KOPT-K1 (cell line): ENCODE measurements around the gene GLG1.

Experiments used
- H3K27ac ChIP-seq: fragments of 200-600 bp; sonication (generic); 2 replicates; pipeline ENCODE4 v1.5.1; 2016; ENCODE audit warnings: antibody characterized with exemption, mild to moderate bottlenecking, low read depth, low read length; ENCODE audit not compliant: poor library complexity, severe bottlenecking
- H3K36me3 ChIP-seq: fragments of 200-600 bp; sonication (generic); 2 replicates; pipeline ENCODE4 v1.5.1; 2017; ENCODE audit warnings: antibody characterized with exemption, mild to moderate bottlenecking, low read length, moderate library complexity; ENCODE audit not compliant: insufficient read depth
- H3K9me3 ChIP-seq: fragments of 200-600 bp; sonication (generic); 2 replicates; pipeline ENCODE4 v1.5.1; 2017; ENCODE audit warnings: antibody characterized with exemption, low read length, mild to moderate bottlenecking; ENCODE audit not compliant: insufficient read depth, poor library complexity, severe bottlenecking

Gene GLG1

DNA sequence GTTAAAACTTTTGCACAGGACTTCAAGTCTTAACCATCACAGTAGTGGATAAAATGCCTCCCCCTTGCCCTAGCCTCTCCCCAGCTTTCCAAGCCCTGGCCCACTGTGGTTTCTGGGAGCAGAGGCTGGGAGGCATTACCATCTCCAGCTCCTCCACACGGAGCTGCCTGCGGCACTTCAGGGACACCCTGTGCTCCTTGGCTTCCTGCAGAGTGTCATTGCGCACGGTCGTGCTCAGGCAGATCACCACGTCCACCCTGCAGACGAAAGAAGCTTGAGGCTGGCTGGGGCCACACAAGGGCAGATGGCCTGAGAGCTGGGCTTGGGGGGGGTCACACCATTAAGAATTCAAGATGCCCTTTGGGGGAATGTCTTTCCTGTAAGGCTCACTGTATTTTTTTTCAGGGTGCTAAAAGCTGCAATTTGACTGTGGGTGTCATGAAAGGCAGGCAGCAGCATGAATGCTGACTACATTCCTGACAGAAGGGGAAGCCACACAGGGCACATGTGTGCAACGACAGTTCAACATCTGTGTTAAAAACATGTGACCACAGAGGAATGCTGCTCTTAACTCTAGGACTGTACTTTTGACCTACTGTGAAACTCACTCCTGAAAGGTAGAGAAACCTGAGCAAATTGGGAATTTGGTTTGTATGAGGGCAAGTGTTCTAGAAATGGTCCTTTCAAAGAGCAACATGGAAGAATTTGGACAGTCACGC lies 137.9 kb downstream of the GLG1 start:
- Histone ChIP-seq H3K9me3 (no peaks in the 10 kb centered on the region), H3K27ac (no peak overlapping the region), H3K36me3 (peaks cover 92% of the 10 kb centered on the region)

DNA sequence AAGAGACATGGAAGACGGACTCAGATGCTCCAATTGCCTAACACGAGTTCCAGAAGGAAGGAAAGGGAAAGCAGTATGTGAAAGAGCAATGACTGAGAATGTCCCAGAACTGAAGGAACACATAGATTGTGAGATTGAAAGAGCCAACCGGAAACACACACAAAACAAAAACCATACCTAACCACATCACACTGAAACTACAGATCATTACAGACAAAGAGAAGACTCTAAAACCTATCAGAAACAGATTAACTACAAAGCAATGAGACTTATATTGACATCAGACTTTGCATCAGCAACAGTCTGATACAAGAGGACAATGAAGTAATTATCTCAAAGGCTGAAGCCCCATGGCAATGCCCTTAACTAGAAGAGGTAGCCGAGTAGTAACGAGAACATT lies 140.0 kb downstream of the GLG1 start:
- no peak overlapping the region for H3K27ac ChIP-seq
- no peaks in the 10 kb centered on the region for H3K9me3 ChIP-seq
- peaks cover 93% of the 10 kb centered on the region for H3K36me3 ChIP-seq

DNA sequence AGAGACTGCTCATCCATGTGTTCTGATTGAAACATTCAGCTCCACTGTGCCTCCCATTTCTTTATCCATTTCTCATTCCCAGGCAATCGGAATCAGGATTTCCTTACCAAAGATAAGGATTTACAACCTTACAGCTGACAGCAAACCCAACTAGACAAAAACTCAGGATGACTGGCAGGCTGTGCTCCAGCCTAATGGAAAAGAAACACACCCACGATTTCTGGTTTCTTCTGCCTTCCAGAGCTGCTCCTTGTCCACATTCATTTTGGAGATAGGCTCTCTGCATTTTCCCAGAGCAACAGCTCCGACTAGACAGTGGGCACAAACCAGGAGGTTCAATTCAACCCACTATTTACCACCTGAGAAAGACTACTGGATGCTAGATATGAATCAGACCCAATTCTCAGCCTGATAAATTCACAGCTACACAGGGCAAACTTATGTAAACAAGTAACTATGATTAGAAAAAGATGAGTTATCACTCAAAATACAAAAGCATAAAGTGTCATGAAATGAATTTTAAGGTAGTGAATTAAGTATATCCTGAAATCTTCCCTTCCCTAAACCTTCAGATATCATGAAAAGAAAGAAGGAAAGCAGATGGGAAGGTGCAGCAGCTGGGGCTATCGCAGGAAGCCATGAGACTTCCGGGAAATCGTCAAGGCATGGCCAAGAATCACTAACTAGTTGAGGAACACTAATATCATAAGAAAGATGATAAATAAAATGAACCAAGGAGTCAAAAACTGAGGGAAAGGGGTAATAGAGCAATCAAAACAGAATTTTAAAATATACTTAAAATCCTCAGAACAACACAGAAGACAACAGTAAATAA lies 140.8 kb downstream of the GLG1 start:
- Histone ChIP-seq H3K36me3 (peaks cover 92% of the 10 kb centered on the region), H3K9me3 (no peaks in the 10 kb centered on the region), H3K27ac (no peak overlapping the region)

DNA sequence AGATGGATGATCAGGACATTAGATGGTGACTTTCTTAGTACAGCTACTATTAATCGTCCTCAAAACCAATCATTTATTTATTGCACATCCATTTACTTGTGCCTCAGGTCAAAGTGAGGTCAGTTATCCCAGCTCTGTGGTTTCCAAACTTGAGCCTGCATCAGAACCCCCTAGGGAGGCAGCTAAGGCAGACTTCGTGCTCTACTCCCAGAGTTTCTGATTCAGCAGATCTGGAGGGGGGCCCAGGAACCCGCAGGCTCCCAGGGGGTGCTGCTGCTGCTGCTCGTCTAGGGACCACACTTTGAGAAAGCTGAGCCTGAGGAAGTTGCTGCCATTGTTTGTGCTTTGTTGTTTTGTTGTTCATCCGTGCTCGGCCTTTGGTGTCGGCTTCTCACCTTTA lies 141.6 kb downstream of the GLG1 start:
- Histone ChIP-seq H3K27ac (no peak overlapping the region), H3K36me3 (peaks cover 92% of the 10 kb centered on the region), H3K9me3 (no peaks in the 10 kb centered on the region)

DNA sequence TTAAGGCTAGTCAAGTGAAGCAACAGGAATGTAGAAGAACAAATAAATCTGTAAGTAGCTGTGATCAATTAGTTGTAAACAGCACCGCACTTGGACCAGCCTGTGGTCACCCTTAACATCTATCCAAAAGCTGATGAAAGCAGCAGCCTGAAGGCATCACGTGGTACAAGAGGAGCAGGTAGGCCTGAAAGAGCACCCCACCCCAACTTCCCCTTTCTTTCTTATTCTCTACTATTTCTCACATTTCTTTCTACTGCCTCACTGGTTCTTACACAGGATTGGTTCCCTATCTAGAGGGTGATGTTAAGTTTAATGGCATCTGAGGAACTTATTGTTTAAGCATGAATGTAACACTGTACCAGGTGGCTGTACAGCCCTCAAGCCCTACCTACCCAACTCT lies 143.0 kb downstream of the GLG1 start:
- peaks cover 90% of the 10 kb centered on the region for H3K36me3 ChIP-seq
- H3K27ac ChIP-seq = no peak overlapping the region
- no peaks in the 10 kb centered on the region for H3K9me3 ChIP-seq

DNA sequence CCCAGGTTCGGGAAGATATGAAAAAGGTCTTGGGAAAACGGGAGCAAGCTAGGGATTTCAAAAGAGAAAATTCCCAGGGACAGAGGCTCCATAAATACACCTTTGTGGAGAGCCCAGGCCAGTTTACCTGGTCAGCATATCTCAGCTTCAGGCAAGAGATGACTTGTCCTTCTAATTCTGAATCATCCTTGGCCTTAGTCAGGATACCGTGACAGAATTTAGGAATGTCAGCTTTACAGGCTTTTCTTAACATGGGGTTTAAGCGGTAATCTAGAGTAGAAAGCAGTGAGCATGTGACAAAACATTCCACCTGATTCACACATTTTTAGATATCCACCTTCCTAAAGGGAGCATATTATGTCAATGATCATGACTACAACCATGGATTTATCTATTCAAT lies 144.6 kb downstream of the GLG1 start:
- Histone ChIP-seq H3K27ac (no peak overlapping the region), H3K36me3 (peaks cover 83% of the 10 kb centered on the region), H3K9me3 (no peaks in the 10 kb centered on the region)

DNA sequence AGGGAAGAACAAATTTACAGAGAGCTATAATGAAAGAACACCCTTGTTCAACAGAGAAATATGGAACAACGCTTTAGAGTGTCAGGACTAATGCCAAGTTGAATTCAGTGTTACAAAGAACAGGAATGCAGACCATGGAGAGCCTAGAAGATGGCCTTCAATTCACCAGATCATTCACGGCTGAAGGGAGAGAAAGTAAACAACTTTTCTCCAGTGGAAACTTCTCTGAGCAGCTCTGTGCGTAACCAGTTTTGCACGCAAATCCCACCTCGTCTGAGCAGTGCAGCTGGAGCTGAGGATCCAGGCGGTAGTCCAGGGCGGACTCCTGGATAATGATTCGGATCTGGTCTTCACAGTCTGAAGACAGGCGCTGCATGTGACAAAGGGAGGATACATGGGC lies 145.1 kb downstream of the GLG1 start:
- Histone ChIP-seq H3K27ac (no peak overlapping the region), H3K36me3 (peaks cover 82% of the 10 kb centered on the region), H3K9me3 (no peaks in the 10 kb centered on the region)

DNA sequence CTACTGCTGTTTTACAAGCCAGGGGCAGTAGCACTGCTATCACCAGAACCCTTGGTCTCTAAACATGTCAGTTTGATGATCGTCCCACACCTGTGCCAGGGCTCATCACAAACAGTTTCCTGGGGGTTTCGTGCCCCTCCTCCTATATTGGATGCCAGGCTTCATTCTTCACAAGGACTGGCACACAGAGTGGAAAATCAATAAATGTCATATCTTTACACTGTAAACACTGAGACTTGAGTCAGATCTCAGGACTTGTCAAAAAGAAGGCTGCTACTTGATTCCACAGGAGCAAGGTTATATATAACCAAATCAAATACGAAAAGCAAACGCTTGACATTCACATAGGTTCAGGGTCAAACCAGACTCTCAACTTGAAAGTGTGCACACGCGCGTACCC lies 146.4 kb downstream of the GLG1 start:
- no peaks in the 10 kb centered on the region for H3K9me3 ChIP-seq
- no peak overlapping the region for H3K27ac ChIP-seq
- peaks cover 86% of the 10 kb centered on the region for H3K36me3 ChIP-seq

DNA sequence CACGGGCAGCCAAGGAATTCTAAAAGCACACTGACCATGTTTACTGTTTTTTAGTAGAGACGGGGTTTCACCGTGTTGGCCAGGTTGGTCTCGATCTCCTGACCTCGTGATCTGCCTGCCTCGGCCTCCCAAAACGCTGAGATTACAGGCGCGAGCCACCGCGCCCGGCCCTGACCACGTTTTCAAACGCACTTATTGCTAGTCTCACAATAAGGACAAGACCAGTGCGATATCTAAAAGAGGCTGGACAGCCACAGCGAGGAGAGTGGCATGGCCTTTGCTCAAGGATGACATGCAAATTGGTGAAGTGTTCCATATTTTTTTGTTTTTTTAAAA lies 150.7 kb downstream of the GLG1 start:
- H3K9me3 ChIP-seq = no peaks in the 10 kb centered on the region
- peaks cover 75% of the 10 kb centered on the region for H3K36me3 ChIP-seq
- no peak overlapping the region for H3K27ac ChIP-seq

DNA sequence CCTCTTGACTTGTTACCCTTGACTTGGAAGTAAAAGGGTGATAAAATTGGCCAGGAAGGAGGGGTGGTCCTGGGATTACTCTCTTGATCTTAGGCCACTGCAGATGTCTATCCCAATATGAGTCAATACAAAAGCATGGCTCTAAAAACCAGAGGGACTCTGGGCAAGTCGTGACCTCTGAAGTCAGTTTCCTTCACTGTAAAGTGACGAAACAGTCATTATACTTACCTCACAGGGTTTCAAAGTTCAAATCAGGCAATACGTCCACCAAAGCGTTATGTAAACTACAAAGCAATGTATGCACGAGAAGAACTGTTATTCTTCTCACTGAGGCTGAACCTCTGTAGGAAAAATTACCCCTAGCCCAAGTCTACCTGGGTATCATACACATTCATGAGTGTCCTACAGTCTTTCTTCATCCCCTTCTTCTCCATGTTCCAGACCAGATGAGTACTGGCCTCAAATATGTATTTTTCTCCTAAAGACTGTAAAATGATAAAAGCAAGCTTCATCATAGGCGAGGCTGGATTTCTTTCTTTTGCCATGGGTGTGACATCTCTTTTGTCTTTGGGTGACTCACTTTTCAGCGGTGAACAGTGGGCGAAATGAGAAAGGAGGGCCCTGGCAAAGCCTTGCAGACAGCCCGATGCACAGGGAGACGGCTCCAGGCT lies 151.2 kb downstream of the GLG1 start:
- Histone ChIP-seq H3K9me3 (no peaks in the 10 kb centered on the region), H3K36me3 (peaks cover 76% of the 10 kb centered on the region), H3K27ac (no peak overlapping the region)

DNA sequence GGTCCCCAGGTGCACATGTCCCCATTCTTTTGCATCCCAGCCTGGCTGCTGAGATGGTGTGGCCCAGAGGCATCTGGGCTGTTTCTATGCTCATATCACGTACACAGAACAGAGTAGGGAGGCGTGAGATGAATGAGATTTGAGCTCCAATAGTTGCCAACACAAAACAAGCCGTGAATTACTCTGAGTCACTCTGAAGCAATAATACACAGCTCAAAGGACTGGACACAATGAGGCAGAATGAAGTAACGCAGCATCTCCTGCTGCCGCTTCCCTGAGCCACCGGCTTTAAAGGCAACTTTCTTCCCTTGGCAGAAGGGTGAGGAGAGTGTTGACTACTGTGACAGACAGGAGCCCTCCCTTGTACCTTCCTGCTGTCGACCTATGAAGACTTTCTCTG lies 151.7 kb downstream of the GLG1 start:
- peaks cover 72% of the 10 kb centered on the region for H3K36me3 ChIP-seq
- no peaks in the 10 kb centered on the region for H3K9me3 ChIP-seq

DNA sequence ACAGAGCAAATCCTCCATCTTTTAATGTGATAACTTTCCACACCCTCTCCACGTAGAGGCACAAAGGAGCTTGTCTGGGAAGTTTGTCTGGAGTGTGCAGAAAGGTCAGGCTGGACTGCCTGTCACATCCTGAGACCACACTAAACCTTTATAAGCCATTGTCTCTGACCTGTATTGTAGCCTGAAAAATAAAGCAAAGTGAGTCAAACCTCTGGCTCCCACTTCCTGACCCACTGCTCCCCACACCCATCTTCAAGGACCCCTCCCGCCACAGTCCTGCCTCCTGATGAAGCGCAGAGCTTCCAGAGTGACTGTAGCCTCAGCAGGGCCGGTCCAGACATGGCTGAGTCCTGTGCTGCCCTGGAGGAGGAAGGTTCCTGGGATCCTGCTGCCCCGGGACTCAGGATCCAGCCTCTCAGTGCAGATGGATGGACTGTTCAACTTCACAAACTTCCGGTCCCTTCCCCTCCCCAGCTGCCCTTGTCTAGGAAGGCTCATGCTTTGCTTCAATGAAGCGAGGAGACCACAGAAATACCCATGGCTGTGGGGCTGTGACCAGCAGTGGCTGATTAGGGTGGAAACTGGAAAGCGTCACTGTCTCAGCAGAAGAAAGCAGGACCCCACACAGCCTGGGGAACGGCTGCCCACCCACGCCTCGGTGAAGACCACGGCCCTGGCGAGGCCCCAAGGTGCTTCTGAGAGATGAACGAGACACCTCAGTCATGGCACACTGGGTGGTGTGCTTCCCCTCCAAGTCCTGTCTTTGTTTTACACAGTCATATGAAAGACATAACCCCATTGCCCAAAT lies 154.8 kb downstream of the GLG1 start:
- Histone ChIP-seq H3K9me3 (no peaks in the 10 kb centered on the region), H3K36me3 (peaks cover 52% of the 10 kb centered on the region), H3K27ac (no peak overlapping the region)

More for the DNA sequence above, 151.7 kb downstream of the GLG1 start:
- H3K27ac ChIP-seq = no peak overlapping the region

DNA sequence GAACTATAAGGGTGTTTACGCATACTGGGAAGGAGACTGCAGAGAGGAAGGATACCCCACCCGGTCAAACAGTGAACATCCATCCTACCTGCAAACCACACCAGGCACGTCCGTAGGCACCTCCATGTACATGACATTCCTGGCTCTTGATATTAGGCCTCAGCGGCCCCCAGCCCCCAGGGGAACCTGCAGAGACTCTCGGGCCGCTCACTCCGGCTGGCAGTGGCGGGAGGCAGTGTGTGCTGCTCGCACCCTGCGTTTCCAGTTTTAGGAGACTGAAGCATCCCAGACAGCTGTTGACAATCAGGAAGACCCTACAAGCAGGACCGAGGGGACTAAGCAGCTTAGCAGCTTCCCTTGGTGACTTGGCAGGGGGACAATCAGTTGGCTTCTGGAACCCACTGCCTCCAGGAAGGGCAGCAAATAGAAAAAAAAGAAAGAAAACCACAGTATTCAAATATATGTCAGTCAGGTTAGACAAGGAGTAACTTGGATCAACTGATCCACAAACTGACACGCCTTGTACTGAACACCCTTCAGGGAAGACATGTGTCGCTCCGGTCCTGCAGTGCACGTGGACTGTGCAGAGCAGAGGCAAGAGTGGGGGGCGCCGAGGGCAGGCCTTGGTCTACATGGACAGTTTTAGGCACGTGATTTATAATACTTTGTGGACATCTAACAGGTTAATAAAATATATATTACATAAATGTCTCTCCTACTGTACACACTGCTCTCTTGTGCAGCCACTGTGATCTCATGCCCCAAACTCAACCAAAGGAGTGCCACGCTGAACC lies 155.8 kb downstream of the GLG1 start:
- Histone ChIP-seq H3K9me3 (no peaks in the 10 kb centered on the region), H3K36me3 (peaks cover 43% of the 10 kb centered on the region), H3K27ac (no peak overlapping the region)

DNA sequence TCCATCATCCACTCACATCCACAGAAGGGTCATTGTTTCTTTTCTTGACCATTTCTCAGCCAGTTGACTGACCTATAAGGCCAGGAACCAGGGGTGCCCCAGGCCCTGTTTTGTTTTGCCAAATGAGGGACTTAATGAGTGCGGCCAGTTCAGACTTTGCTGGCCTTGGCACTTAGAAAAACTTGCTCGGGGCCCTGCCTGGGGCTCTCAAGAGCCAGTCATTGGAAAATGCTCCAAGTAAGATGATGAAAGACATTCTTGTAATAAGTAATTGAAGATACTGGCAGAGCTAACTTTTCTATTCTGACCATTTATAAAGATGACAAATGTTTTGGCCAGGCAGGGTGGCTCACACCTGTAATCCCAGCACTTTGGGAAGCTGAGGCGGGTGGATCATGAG lies 156.7 kb downstream of the GLG1 start:
- no peaks in the 10 kb centered on the region for H3K9me3 ChIP-seq
- no peak overlapping the region for H3K27ac ChIP-seq
- peaks cover 34% of the 10 kb centered on the region for H3K36me3 ChIP-seq
